Measurements from ENCODE around the gene MRPS31.

DNA sequence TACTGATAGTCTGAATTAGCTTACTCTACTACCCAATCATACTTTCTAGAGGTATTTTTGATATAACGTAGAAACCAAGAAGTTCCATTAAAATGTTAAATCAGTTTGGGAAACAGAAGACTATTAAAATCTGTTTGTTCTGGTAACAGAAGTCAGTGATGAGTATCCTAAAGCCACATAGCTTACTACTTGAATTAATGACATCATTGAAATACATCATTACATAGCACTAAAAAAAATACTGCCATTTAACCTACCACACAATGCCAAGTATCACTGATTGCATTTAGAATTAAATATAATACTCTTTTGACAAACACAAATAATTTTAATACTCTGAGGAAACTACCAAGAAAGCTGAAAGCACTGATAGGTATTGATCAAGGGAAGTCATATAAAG, 5.4 kb downstream of the MRPS31 start:
- TF ChIP-seq POLR2AphosphoS5 (IDR thresholded peaks at IDR 0.05; ENCODE audit: borderline replicate concordance, low read depth, low read length) (no peak), EZH2 (IDR thresholded peaks at IDR 0.05) (no peak), FOXP2 (optimal IDR thresholded peaks at IDR 0.05; ENCODE audit: control extremely low read depth, extremely low read length, insufficient read depth) (no peak)

All from SK-N-MC (cell line).